Left cardiac atrium (tissue), 4 donors: ENCODE measurements around the gene ALX4. TPM values are rescaled to one million over a fixed set of nuclear protein-coding genes. Genes with fewer than 3 reads are reported as not detected.
A peak's percentile ranks its signal among the peaks of the same experiment; 100 is the strongest.

Experiments used
- ATAC-seq, 2 donors: fragments of 200-7000 bp; cut with Tn5 transposase; one replicate each; pipeline ENCODE4 v1.9.1; 2020; ENCODE audit warnings: mild to moderate bottlenecking in 2 of 2, moderate library complexity in 2 of 2
- DNase-seq: peaks from one replicate; pipeline ENCODE4 v3.0.0-alpha.2; 2020
- intact Hi-C, 2 donors: fragments of 100-400 bp; cut with DNase I; formaldehyde crosslinking; loops; one replicate each; pipeline versions ENCODE4 v1.14.1 to v1.15.1; 2022 to 2023
- total RNA-seq, 2 donors: library from RNA; stranded (reverse); fragmentation: NEBNext Ultra II Directional; extraction: Animal tissue kit (Norgen Biotek cat#: 25700); gene quantifications; one replicate each; pipeline ENCODE4 v1.2.1, GENCODE V29; 2021
- donor health status: DM: no; HTN: yes; CAD: no.
- donor health status: DM: no; HTN: yes; CAD: no; lungs with severe emphysema.
- donor health status: DM: yes; HTN: yes; CAD: no.
- donor health status: Dilated cardiomyopathy.

Gene ALX4
- total RNA-seq, 2 donors from 2014 or later, result 0.03 TPM; not detected in 1

GRCh38 chr11:44261800-44262591 lies 47.9 kb downstream of the ALX4 start:
- no peak for DNase-seq
- intact Hi-C loops, result no loop called here

DNA sequence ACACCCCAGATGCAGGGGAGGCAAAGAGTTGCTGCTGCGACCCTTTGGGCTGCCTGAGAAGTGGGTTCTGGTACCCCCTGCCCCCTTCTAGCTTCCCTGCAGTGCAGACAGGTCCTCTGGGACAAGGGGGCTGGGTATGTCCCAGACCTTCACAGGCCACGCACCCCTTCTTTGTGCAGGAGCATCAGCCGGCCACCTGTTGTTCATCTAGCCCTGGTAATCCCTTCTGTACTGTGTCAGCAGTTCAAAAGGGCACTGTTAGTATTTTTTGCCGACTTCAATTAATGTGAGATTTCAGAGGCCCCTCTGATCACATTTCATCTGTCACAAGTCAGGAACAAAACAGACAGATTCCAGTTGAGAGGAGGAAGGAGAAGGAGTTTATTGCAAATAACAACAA lies 49.9 kb downstream of the ALX4 start:
- intact Hi-C loops, result no loop called here
- ATAC-seq (no peak), DNase-seq (no peak)

More at GRCh38 chr11:44261800-44262591, 47.9 kb downstream of the ALX4 start:
- ATAC-seq, result no peak

DNA sequence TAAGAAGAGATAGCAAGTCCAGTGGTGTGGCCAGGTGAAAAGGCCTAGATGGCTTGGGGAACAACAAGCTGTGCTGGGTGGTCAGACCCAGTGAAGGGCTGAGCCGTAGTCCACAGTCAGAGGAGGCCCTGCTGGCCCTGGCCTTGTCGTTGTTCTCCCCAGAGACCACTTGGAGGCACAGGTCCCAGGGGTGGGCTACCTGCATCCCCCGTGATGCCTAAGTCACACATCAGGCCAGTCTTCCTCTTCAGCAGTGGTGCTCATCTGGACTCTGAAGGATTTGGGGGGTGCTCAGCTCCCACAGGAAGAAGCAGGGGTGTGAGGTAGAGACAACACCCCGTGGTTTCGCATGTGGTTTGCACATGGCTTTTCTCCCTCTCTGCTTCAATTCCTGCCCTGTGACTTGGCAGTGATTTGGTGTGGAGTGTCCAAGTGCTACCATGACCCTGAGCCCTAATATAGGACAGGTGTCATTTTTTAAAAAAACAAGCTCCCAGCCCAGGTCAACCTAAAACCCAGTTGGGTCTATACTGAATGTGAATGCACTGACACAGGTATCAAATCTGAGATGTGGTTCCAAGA lies 51.0 kb downstream of the ALX4 start:
- ATAC-seq, result no peak
- intact Hi-C loops, result no loop called here

GRCh38 chr11:44258190-44258489 lies 51.8 kb downstream of the ALX4 start:
- intact Hi-C loops, result no loop called here
- DNase-seq (no peak), ATAC-seq (no peak)

More for the DNA sequence above, 51.0 kb downstream of the ALX4 start:
- DNase-seq, result no peak

DNA sequence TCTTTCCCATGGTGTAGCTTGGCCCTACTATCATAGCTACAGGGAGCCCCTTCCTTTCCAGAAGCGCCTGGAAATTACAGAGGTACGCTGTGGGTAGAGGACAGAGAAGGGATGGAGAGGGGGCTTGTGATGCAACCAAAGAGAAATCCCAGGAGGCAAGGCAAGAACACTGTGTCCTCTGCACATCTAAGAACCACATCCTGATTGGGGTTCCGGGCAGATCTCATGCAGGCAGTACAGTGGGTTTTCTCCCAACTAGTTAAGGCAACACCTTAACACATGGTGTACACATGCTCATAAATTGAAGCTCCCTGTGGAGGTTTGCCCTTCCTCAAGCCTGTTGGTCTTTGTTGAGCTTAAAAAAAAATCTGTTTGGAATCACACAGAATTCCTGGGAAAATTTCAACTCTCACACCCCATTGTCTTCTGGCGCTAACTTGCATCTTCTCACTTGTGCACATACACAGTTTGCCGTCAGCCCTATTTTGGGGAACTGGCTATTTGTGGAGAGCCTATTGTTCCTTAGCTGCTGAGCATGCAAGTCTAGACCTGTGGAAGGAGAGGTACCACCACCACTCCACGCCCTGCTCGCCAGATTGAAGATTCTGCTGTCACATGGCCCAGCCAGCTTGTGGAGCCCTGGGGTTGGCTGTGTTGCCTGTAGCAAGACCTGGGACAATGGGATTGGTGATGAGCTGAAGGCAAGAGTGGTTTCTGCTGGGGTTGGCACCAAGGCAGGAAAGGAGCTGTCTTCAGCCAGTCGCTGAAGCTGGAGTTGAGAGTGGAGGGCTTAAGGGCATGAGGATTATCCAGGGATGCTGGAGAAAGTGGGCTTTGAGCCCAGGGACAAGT lies 52.4 kb downstream of the ALX4 start:
- DNase-seq (no peak), ATAC-seq (peak in 1 of 2 donors; percentile 27)
- intact Hi-C loops, result no loop called here

DNA sequence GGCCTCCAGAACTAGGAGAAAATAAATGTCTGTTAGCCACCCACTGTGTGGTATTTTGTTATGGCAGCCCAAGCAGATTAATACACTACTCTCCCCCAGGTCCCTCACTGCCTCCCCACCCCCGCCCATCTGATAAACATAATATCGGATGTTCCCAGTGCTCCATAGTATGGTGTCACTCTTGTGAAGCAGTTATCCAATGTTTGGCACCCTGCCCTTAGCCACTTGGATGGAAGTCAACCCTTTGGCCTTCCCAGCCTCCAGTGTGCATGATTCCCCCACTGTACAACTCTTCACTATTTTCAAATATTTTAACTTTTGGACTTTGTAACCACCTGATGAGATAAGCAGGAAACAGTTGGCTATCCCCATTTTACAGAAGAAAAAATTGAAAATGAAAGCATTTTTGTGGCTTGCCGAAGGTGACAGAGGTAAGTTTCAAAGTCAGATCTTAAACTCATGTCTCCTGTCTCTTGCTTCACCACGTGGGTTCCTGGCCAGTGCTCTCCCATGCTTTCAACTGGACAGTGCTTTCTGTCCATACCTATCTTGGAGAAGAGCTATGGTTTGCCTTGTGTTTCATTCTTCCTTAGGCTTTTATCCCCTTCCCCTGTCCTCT lies 53.2 kb downstream of the ALX4 start:
- DNase-seq, result no peak
- intact Hi-C loops, result no loop called here
- ATAC-seq, result peak; percentile 53 to 57

GRCh38 chr11:44255406-44256071 lies 54.4 kb downstream of the ALX4 start:
- intact Hi-C loops, result no loop called here
- no peak for DNase-seq
- ATAC-seq, result no peak

DNA sequence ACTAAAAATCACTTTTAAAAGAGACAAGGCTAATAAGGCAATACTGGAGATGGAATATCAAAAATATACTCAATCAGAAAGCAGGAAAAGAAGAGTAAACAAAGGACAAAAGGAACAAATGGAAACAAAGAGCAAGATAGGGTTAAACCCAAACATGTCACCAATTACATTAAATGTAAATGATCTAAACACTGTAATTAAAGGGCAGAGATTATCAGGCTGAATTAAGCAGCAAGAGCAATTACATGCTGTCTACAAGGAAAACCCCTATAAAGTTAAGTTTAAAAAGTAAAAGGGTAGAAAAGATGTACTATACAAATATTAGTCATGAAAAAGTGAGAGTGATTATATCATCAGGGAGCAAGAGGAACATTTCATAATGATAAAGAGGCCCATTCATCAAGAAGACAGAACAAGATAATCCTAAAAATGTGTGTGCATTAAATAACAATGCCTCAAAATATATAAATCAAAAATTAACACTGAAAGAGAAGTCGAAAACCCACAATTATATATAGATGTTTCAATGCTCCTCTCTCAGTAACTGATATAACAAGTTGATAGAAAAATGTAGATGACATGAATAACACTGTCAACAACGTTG lies 56.8 kb downstream of the ALX4 start:
- intact Hi-C loops, result no loop called here
- no peak for DNase-seq
- no peak for ATAC-seq

- ATAC-seq (no peak), DNase-seq (no peak)
- intact Hi-C loops, result no loop called here
Observed at GRCh38 chr11:44250421-44250820, 59.5 kb downstream of the ALX4 start.

DNA sequence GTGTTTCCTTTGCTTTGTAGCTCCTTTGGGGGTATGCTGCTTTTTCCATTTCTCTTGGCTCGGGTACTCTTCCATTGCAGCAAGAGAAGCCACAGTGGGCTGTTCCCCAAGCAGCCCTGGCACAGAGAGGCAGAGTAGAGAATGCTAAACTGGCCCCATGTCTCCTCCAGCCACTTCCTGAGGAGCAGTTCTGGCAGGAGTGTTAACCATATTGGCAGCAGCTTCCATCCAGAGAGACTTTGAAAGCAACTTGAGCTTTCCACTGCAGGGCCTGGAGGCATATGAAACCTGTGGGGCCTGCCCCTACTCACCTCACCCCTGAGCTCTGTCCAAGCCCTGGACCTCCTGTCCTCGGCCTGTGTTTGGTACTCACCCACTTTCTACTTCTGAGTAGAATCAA lies 61.8 kb downstream of the ALX4 start:
- ATAC-seq (peak; percentile 31 to 84), DNase-seq (no peak)
- intact Hi-C loops, result no loop called here

GRCh38 chr11:44247508-44247907 lies 62.4 kb downstream of the ALX4 start:
- intact Hi-C loops, result no loop called here
- DNase-seq (no peak), ATAC-seq (no peak)

GRCh38 chr11:44246726-44247125 lies 63.2 kb downstream of the ALX4 start:
- peak; percentile 48 for DNase-seq
- peak in 1 of 2 donors; percentile 6 for ATAC-seq
- intact Hi-C loops, result no loop called here

DNA sequence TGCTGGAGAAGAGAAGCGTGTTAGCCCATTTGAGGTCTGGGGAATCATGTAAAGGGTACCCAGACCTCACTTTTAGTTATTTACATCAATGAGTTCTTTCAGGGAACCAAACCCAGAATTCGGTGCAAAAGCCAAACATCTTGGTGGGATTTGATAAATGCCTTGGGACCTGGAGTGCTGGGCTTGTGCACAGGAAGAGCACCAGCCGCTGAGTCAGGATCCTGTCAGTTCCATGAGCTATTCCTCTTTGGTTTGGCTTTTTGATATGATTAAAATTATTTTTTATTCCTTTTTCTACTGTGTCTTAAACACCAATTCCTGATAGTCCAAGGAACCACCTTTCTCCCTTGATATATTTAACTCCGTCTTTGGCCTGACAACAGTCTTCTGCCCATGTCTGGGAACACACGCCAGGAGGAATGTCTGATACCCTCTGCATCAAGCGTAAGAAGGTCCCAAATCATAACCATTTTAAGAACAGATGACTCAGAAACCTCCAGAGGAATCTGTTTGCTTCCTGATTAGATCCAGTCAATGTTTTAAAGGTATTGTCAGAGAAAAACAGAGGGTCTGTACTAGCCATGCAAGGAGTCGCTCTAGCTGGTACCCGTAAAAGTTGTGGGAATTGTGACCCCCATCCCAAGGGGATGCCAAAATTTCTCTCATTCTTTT lies 65.2 kb downstream of the ALX4 start:
- intact Hi-C loops, result no loop called here
- no peak for DNase-seq
- peak in 1 of 2 donors; percentile 11 for ATAC-seq

DNA sequence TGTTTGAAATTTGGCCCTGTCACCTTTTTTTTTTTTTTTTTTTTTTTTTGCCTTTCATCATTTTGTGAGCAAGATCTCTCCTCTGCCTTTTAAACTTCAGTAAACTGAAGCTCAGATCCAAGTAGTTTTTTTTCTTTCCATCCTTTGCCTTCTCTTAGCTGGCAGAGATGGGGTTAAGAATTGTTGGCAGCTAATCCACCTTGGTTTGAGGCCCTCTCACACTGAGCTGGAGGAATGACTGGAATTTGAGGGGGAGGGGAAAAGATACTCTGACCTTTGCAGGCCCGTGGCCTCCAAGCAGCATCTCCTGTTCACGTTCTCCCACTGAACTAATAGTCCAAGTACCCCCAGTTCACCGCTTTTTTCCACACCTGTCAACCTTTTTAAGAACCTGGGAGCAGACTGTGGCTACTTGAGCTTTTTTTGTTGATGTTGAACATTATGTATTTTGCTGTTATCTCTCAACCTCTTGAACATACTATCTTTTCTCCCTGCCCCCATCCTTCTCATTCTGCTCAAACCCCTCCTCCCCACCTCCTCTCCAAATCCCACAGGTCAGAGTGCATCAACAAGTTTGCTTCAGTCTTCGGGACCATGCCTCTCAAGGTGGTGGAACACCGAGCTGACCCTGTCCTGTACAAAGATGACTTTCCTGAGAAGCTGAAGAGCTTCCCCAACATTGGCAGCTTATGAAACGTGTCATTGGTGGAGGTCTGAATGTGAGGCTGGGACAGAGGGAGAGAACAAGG lies 66.2 kb downstream of the ALX4 start:
- intact Hi-C loops, result no loop called here
- DNase-seq (no peak), ATAC-seq (peak in 1 of 2 donors; percentile 38)

DNA sequence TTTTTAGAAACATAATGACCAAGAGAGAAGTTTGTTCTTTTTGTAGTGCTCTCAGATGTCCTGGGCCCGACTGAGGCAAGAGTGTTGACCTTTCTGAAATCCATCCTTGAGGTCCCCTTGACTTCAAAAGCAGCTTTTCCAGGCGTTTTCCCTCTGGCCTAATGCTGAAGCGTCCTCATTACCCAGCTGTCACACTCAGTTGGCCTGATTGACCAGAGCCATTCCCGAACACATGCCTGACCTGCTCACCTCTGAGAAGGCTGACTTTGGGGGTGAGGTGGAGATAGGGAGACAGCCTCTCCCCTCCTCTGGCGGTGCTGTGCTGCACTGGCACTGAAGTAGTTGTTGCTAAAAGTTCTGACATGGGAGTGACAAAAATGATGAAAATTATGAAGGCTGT lies 66.9 kb downstream of the ALX4 start:
- intact Hi-C loops, result no loop called here
- peak in 1 of 2 donors; percentile 8 for ATAC-seq
- DNase-seq, result no peak

- ATAC-seq, result peak; percentile 82 to 85
Observed at GRCh38 chr11:44241851-44242250, 68.1 kb downstream of the ALX4 start.

DNA sequence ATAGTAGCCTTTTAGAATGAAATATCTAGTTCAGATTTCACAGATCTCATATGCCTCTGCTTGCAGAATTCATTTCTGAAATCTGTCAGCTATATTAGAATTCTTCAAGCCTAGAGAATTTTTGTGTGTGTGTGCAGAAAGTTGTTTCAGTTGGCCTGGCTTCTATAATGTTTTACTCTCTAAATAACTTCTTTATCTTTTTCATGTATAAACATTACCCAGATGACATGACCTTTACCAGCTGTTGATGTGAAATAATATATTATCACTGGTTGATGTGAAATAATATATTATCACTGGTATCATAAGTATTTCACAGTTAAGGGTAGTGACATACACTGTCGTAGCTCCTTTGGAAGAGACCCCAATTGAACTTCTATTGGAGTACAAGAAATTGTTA lies 72.8 kb downstream of the ALX4 start:
- DNase-seq (no peak), ATAC-seq (no peak)
- intact Hi-C loops, result no loop called here

More at GRCh38 chr11:44241851-44242250, 68.1 kb downstream of the ALX4 start:
- DNase-seq, result peak; percentile 59
- intact Hi-C loops, result no loop called here

DNA sequence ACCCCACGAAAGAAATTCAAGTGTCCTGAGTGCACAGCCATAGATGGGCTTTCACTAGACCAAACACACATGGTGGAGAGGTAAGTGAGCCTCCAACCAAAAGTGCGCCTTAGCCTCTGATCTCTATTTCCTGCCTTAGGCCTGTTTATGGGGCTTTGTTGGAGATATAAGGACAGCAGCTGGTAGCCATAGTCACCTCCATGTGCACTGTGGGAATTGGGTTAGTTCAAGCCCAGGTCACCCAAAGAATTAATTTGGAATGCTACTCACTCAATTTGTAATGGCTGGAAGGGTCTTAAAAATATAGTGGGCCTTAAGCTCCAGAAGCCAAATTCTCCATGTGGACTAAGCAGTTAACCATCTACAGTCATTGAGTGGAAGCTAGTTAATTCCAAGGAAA lies 73.6 kb downstream of the ALX4 start:
- intact Hi-C loops, result no loop called here
- no peak for ATAC-seq
- DNase-seq, result no peak
